HEK293 (cell line): ENCODE results near the gene ABCF1.

ENCODE experiments used
- BCL11B ChIP-seq: fragments of 450-650 bp; formaldehyde crosslinking; IDR thresholded peaks from 2 replicates; pipeline ENCODE4 v1.5.1; 2016; ENCODE audit warnings: low read depth, missing biosample characterization, missing genetic modification characterization
- GLI4 ChIP-seq: fragments of 450-650 bp; formaldehyde crosslinking; IDR thresholded peaks from 2 replicates; pipeline ENCODE4 v1.5.1; 2016; ENCODE audit warnings: missing biosample characterization, missing genetic modification characterization
- GLIS2 ChIP-seq: fragments of 450-650 bp; formaldehyde crosslinking; IDR thresholded peaks from 2 replicates; pipeline ENCODE4 v1.5.1; 2016; ENCODE audit warnings: missing biosample characterization, missing genetic modification characterization
- HOXC10 ChIP-seq: sonication (generic); formaldehyde crosslinking; IDR thresholded peaks from 2 replicates; pipeline ENCODE4 v1.8.1; 2023; ENCODE audit warnings: mild to moderate bottlenecking, missing genetic modification reagents
- KLF1 ChIP-seq: fragments of 450-650 bp; formaldehyde crosslinking; IDR thresholded peaks from 2 replicates; pipeline ENCODE4 v1.5.1; 2016; ENCODE audit warnings: missing biosample characterization, missing genetic modification characterization
- KLF7 ChIP-seq: fragments of 450-650 bp; formaldehyde crosslinking; IDR thresholded peaks from 2 replicates; pipeline ENCODE4 v1.5.1; 2016; ENCODE audit warnings: missing biosample characterization, missing genetic modification characterization, borderline replicate concordance
- MZF1 ChIP-seq: fragments of 450-650 bp; formaldehyde crosslinking; IDR thresholded peaks from 2 replicates; pipeline ENCODE4 v1.5.1; 2017; ENCODE audit warnings: missing biosample characterization, missing genetic modification characterization, borderline replicate concordance
- OSR2 ChIP-seq: fragments of 450-650 bp; formaldehyde crosslinking; IDR thresholded peaks from 2 replicates; pipeline ENCODE4 v1.5.1; 2016; ENCODE audit warnings: missing biosample characterization, missing genetic modification characterization
- PATZ1 ChIP-seq: fragments of 450-650 bp; formaldehyde crosslinking; IDR thresholded peaks from 2 replicates; pipeline ENCODE4 v1.5.1; 2016; ENCODE audit warnings: missing biosample characterization, missing genetic modification characterization
- REPIN1 ChIP-seq: fragments of 450-650 bp; formaldehyde crosslinking; IDR thresholded peaks from 2 replicates; pipeline ENCODE4 v1.5.1; 2017; ENCODE audit warnings: missing biosample characterization, missing genetic modification characterization, low read depth
- SALL2 ChIP-seq: fragments of 450-650 bp; formaldehyde crosslinking; IDR thresholded peaks from 2 replicates; pipeline ENCODE4 v1.5.0; 2017; ENCODE audit warnings: missing biosample characterization, mild to moderate bottlenecking, missing genetic modification characterization, borderline replicate concordance
- ZFP37 ChIP-seq: fragments of 450-650 bp; formaldehyde crosslinking; IDR thresholded peaks from 2 replicates; pipeline ENCODE4 v1.5.1; 2016; ENCODE audit warnings: missing biosample characterization, missing genetic modification characterization
- ZNF10 ChIP-seq: fragments of 450-650 bp; formaldehyde crosslinking; IDR thresholded peaks from 2 replicates; pipeline ENCODE4 v1.5.1; 2017; ENCODE audit warnings: missing biosample characterization, missing genetic modification characterization
- ZNF133 ChIP-seq: fragments of 450-650 bp; formaldehyde crosslinking; IDR thresholded peaks from 2 replicates; pipeline ENCODE4 v1.5.1; 2016; ENCODE audit warnings: missing biosample characterization, missing genetic modification characterization
- ZNF148 ChIP-seq: fragments of 450-650 bp; formaldehyde crosslinking; IDR thresholded peaks from 2 replicates; pipeline ENCODE4 v1.5.0; 2017; ENCODE audit warnings: missing biosample characterization, missing genetic modification characterization, borderline replicate concordance
- ZNF223 ChIP-seq: fragments of 450-650 bp; formaldehyde crosslinking; IDR thresholded peaks from 2 replicates; pipeline ENCODE4 v1.5.1; 2016; ENCODE audit warnings: missing biosample characterization, missing genetic modification characterization
- ZNF391 ChIP-seq: fragments of 450-650 bp; formaldehyde crosslinking; IDR thresholded peaks from 2 replicates; pipeline ENCODE4 v1.5.1; 2016; ENCODE audit warnings: low read depth, missing biosample characterization, missing genetic modification characterization, borderline replicate concordance
- ZNF423 ChIP-seq: fragments of 450-650 bp; formaldehyde crosslinking; IDR thresholded peaks from 2 replicates; pipeline ENCODE4 v1.5.1; 2016; ENCODE audit warnings: missing biosample characterization, missing genetic modification characterization
- ZNF433 ChIP-seq: fragments of 450-650 bp; formaldehyde crosslinking; IDR thresholded peaks from 2 replicates; pipeline ENCODE4 v1.5.1; 2016; ENCODE audit warnings: missing biosample characterization, missing genetic modification characterization, low read depth
- ZNF501 ChIP-seq: fragments of 450-650 bp; formaldehyde crosslinking; IDR thresholded peaks from 2 replicates; pipeline ENCODE4 v1.5.1; 2016; ENCODE audit warnings: missing biosample characterization, missing genetic modification characterization
- ZNF555 ChIP-seq: fragments of 450-650 bp; formaldehyde crosslinking; conservative IDR thresholded peaks from 2 replicates; pipeline ENCODE4 v1.5.1; 2017; ENCODE audit warnings: missing biosample characterization, mild to moderate bottlenecking, missing genetic modification characterization, inconsistent platforms
- ZNF629 ChIP-seq: fragments of 450-650 bp; formaldehyde crosslinking; IDR thresholded peaks from 2 replicates; pipeline ENCODE4 v1.5.1; 2017; ENCODE audit warnings: missing biosample characterization, missing genetic modification characterization
- ZNF664 ChIP-seq: fragments of 450-650 bp; formaldehyde crosslinking; IDR thresholded peaks from 2 replicates; pipeline ENCODE4 v1.5.1; 2016; ENCODE audit warnings: missing biosample characterization, missing genetic modification characterization
- ZNF692 ChIP-seq: fragments of 450-650 bp; formaldehyde crosslinking; IDR thresholded peaks from 2 replicates; pipeline ENCODE4 v1.5.1; 2016; ENCODE audit warnings: missing biosample characterization, missing genetic modification characterization
- ZNF791 ChIP-seq: fragments of 450-650 bp; formaldehyde crosslinking; IDR thresholded peaks from 2 replicates; pipeline ENCODE4 v1.5.1; 2016; ENCODE audit warnings: missing biosample characterization, missing genetic modification characterization
- ZXDB ChIP-seq: fragments of 450-650 bp; formaldehyde crosslinking; IDR thresholded peaks from 2 replicates; pipeline ENCODE4 v1.5.1; 2016; ENCODE audit warnings: missing biosample characterization, missing genetic modification characterization
- TF ChIP-seq, protein P1 (sequence below): fragments of 450-650 bp; formaldehyde crosslinking; IDR thresholded peaks from 2 replicates; pipeline ENCODE4 v1.5.1; 2016; ENCODE audit warnings: missing biosample characterization, missing genetic modification characterization
- TF ChIP-seq, protein P2 (sequence below): fragments of 450-650 bp; formaldehyde crosslinking; conservative IDR thresholded peaks from 2 replicates; pipeline ENCODE4 v1.5.1; 2016; ENCODE audit warnings: low read depth, missing biosample characterization, missing genetic modification characterization

ABCF1 gene

DNA sequence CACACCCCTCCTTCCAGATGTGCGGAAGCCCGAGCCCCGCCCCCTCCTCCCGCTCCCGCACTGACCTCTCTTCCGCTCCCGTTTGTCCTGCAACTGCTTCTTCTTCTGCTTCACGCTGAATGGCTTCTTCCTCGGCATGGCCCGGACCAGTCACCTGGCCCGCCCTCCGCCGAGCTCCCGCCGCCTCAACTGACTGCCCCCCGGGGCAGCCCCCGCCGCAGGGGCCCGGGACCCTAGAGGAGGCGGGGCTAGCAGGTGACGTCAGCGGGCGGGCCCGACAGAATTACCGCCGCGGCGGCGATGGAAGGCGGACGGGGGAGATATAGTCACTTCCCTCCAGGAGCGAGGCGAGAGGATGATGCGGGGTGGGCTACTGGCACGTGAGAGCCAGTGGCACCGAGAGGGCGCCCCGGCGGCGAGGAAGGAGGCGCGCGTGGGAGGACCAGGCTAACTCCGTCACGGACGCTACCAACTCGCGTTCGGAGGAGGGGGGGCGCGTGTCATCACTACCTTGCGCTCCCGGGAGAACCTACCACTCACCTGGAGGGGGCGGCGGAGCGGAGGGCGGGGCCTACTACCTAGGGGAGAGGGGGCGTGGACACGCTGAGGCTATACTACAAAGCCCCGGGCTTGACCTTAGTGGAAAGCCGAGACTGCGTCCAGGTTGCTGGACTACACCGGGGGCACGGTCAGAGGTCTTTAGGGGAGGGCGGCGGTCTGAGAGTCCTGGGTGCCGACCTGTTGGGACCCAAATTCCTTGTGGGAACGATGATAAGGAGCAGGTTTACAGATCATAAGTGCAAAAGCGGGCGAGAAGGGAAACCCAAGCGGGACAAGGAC is 15.0 kb upstream of the ABCF1 start, which contains the start of gene GNL1 (continued):
- peak; percentile 84 for TF ChIP-seq OSR2 (tag by site-specific recombination)
- TF ChIP-seq HOXC10: peak; percentile 42; the same call in 1 of the 2 replicates
- TF ChIP-seq, protein P1, sequence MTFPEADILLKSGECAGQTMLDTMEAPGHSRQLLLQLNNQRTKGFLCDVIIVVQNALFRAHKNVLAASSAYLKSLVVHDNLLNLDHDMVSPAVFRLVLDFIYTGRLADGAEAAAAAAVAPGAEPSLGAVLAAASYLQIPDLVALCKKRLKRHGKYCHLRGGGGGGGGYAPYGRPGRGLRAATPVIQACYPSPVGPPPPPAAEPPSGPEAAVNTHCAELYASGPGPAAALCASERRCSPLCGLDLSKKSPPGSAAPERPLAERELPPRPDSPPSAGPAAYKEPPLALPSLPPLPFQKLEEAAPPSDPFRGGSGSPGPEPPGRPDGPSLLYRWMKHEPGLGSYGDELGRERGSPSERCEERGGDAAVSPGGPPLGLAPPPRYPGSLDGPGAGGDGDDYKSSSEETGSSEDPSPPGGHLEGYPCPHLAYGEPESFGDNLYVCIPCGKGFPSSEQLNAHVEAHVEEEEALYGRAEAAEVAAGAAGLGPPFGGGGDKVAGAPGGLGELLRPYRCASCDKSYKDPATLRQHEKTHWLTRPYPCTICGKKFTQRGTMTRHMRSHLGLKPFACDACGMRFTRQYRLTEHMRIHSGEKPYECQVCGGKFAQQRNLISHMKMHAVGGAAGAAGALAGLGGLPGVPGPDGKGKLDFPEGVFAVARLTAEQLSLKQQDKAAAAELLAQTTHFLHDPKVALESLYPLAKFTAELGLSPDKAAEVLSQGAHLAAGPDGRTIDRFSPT: peak; percentile 85
- peak; percentile 88 for TF ChIP-seq ZNF10 (tag by site-specific recombination)
- no peak for TF ChIP-seq ZNF433 (tag by site-specific recombination)
- TF ChIP-seq ZNF692 (tag by site-specific recombination): peak; percentile 89
- peak; percentile 94 for TF ChIP-seq GLIS2 (tag by site-specific recombination)
- no peak for TF ChIP-seq SALL2 (tag by site-specific recombination)
- TF ChIP-seq ZXDB (tag by site-specific recombination): peak; percentile 96
- TF ChIP-seq ZNF223: no peak
- no peak for TF ChIP-seq ZNF555 (tag by site-specific recombination)
- peak; percentile 92; the same call in 1 of the 2 replicates for TF ChIP-seq ZNF501
- TF ChIP-seq ZNF791 (tag by site-specific recombination): no peak
- TF ChIP-seq MZF1 (tag by site-specific recombination): no peak
- TF ChIP-seq REPIN1: no peak
- TF ChIP-seq ZNF148 (tag by site-specific recombination): no peak
- TF ChIP-seq KLF1 (tag by site-specific recombination): peak; percentile 63
- no peak for TF ChIP-seq ZNF664
- TF ChIP-seq ZNF423 (tag by site-specific recombination): peak; percentile 64
- peak; percentile 13; the same call in 1 of the 2 replicates for TF ChIP-seq KLF7
- no peak for TF ChIP-seq ZNF133 (tag by site-specific recombination)
- TF ChIP-seq, protein P2, sequence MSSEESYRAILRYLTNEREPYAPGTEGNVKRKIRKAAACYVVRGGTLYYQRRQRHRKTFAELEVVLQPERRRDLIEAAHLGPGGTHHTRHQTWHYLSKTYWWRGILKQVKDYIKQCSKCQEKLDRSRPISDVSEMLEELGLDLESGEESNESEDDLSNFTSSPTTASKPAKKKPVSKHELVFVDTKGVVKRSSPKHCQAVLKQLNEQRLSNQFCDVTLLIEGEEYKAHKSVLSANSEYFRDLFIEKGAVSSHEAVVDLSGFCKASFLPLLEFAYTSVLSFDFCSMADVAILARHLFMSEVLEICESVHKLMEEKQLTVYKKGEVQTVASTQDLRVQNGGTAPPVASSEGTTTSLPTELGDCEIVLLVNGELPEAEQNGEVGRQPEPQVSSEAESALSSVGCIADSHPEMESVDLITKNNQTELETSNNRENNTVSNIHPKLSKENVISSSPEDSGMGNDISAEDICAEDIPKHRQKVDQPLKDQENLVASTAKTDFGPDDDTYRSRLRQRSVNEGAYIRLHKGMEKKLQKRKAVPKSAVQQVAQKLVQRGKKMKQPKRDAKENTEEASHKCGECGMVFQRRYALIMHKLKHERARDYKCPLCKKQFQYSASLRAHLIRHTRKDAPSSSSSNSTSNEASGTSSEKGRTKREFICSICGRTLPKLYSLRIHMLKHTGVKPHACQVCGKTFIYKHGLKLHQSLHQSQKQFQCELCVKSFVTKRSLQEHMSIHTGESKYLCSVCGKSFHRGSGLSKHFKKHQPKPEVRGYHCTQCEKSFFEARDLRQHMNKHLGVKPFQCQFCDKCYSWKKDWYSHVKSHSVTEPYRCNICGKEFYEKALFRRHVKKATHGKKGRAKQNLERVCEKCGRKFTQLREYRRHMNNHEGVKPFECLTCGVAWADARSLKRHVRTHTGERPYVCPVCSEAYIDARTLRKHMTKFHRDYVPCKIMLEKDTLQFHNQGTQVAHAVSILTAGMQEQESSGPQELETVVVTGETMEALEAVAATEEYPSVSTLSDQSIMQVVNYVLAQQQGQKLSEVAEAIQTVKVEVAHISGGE: peak; percentile 15
- TF ChIP-seq PATZ1 (tag by site-specific recombination): peak; percentile 98
- TF ChIP-seq ZNF391 (tag by site-specific recombination): peak; percentile 62; the same call in 1 of the 2 replicates
- TF ChIP-seq ZFP37 (tag by site-specific recombination): peak; percentile 2; the same call in 1 of the 2 replicates
- no peak for TF ChIP-seq GLI4
- peak; percentile 98 for TF ChIP-seq ZNF629 (tag by site-specific recombination)
- TF ChIP-seq BCL11B (tag by site-specific recombination): peak; percentile 93
